Adrenal gland (tissue), 5 donors: ENCODE results near the gene ELP1.

Experiments used
- POLR2A ChIP-seq, 2 donors: fragments of 450-650 bp; IDR thresholded peaks; one replicate each; pipeline ENCODE4 v1.6.1; 2017; ENCODE audit warnings: antibody characterized with exemption in 2 of 2, mild to moderate bottlenecking in 2 of 2, moderate library complexity in 1 of 2
- TF ChIP-seq, protein P1 (sequence below), 6 experiments: fragments of 450-650 bp in 4 of 6; fragments of 200-600 bp in 2 of 6; sonication (generic) in 1 of 6; IDR thresholded peaks; 1 replicate in 5 of 6; 2 replicates in 1 of 6; pipeline versions ENCODE4 v1.5.1 to v1.8.0; 2016 to 2021; ENCODE audit warnings: antibody characterized with exemption in 6 of 6, mild to moderate bottlenecking in 2 of 6, moderate library complexity in 1 of 6
- donor health status: DM: no; HTN: no; CAD: no.

DNA sequence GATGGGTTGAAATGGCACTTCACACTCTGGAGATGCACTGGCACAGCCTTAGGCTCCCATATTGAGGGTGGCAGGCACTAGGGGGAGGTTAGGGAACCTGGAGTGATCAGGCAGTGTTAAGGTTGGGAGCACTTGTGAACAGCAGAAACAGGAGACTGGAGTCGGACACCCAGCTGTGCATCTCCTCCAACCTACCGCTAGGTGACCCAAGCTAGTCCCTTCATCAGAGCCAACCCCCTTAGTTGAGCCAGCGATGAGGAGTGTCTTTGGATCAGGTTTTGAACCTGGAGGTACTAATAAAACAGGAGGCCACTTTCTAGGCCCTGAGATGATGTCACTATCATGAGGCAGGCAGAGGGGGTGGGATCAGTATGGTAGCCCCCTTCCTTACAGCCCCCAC lies 79.8 kb downstream of the ELP1 start:
- no peak for TF ChIP-seq POLR2A (IDR thresholded peaks at IDR 0.05)
- TF ChIP-seq, protein P1, sequence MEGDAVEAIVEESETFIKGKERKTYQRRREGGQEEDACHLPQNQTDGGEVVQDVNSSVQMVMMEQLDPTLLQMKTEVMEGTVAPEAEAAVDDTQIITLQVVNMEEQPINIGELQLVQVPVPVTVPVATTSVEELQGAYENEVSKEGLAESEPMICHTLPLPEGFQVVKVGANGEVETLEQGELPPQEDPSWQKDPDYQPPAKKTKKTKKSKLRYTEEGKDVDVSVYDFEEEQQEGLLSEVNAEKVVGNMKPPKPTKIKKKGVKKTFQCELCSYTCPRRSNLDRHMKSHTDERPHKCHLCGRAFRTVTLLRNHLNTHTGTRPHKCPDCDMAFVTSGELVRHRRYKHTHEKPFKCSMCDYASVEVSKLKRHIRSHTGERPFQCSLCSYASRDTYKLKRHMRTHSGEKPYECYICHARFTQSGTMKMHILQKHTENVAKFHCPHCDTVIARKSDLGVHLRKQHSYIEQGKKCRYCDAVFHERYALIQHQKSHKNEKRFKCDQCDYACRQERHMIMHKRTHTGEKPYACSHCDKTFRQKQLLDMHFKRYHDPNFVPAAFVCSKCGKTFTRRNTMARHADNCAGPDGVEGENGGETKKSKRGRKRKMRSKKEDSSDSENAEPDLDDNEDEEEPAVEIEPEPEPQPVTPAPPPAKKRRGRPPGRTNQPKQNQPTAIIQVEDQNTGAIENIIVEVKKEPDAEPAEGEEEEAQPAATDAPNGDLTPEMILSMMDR (IDR thresholded peaks at IDR 0.05): no peak
